Stimulated activated CD8-positive, alpha-beta memory T cell treated with anti-CD3 and anti-CD28 coated beads, Interleukin-4, amount 100 ng/mL, for 48 hours (primary cell): ENCODE results near the gene PTPN12.
"Not testable (repeated sequence)": the region's sequence is repeated elsewhere in the genome, so short reads cannot be mapped to it uniquely, and the experiment has no call there.

Experiments
- DNase-seq: peaks from one replicate; pipeline ENCODE4 v3.0.0-alpha.2; 2020

PTPN12 gene

DNA sequence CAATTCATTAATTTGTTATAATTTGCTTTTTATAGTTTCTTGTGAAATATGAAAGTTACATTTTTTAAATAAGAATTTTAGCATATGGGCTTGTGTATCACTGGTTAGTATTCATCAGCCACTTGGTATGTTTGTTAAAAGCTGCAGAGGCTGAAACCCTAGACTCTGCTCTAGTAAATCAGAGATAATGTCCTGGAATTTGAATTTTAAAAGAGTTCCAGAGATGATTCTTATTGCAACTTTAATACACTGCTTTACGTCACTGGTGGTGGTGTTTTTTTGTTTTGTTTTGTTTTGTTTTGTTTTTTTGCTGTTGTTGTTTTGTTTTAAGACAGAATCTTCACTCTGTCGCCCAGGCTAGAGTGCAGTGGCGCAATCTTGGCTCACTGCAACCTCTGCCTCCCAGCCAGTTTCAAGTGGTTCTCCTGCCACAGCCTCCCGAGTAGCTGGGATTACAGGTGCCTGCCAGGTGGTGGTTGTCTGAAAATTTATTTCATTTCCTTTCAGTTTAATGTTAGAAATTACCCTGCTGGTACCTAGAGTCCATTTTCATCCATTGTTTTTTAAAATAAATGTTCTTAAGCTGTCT lies 43.8 kb downstream of the PTPN12 start:
- DNase-seq: no peak

DNA sequence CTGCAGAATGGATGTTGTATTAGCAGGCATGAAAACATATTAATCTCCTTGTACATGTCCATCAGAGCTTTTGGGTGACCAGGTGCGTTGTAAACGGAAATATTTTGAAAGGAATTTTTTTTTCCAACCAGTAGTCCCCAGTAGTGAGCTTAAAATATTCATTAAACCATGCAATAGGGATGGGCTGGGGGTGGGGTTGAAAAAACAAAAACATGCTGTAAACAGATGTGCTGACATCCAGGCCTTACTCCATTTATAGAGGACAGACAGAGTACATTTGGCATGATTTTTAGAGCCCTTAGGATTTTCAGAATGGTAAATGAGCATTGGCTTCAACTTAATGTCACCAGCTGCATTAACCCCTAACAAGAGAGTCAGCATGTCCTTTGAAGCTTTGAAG lies 50.2 kb downstream of the PTPN12 start:
- DNase-seq: no peak

DNA sequence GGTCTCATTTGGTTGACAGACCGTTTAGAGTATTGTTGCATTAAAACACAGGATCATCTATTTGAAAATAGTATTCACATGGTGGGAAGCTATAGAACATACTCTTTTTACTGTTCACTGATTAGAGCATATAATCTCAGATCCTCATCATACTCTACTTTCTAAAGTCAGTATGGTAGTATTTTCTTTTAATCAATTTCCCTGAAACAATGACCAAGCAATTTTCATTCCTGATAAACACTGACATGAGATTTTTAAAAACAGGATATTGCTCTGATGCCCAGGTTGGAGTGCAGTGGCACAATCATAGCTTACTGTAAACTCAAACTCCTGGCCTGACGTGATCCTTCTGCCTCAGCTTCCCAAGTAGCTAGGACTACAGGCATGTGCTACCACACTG lies 63.9 kb downstream of the PTPN12 start:
- DNase-seq: no peak

DNA sequence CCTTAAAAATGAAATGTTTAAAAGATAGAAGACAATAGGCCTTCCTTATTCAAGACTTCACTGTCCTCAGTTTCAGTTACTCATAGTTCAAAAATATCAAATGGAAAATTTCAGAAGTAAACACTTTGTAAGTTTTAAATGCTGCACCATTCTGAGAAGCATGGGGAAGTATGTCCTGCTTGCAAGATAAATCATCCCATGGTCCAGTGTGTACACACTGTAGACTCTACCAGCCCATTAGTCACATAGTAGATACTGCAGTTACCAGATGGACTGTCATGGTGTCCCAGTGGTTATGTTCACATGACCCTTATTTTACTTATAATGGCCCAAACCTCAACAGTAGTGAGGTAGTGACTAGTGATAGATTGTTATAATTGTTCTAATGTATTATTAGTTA lies 69.5 kb downstream of the PTPN12 start:
- DNase-seq: no peak

DNA sequence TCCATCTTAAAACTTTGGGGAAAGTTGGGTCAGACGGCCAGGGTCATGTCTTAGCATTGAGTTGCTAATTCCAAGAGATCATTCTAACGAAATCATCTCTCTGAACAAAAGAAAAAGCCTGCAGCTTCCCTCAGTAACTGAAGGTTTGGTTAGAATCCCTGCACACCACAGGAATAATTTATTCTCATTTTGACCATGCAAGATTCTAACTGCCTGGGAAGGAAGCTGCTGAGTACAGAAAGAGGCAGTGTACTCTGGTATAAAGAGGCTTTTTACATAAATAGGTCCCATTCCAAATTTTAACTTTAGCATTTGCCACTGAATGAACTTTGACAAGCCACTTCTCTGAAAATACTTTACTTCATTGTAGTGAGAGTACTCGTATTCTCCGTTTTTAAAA lies 82.2 kb downstream of the PTPN12 start:
- no peak for DNase-seq

DNA sequence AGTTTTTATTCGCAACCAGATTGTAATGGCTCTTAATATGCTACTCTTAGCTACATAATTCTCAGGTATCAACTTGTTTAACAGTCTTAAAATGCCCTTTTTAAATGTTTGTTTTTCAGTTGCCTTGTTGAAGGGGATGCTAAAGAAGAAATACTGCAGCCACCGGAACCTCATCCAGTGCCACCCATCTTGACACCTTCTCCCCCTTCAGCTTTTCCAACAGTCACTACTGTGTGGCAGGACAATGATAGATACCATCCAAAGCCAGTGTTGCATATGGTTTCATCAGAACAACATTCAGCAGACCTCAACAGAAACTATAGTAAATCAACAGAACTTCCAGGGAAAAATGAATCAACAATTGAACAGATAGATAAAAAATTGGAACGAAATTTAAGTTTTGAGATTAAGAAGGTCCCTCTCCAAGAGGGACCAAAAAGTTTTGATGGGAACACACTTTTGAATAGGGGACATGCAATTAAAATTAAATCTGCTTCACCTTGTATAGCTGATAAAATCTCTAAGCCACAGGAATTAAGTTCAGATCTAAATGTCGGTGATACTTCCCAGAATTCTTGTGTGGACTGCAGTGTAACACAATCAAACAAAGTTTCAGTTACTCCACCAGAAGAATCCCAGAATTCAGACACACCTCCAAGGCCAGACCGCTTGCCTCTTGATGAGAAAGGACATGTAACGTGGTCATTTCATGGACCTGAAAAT lies 89.7 kb downstream of the PTPN12 start:
- DNase-seq: no peak

DNA sequence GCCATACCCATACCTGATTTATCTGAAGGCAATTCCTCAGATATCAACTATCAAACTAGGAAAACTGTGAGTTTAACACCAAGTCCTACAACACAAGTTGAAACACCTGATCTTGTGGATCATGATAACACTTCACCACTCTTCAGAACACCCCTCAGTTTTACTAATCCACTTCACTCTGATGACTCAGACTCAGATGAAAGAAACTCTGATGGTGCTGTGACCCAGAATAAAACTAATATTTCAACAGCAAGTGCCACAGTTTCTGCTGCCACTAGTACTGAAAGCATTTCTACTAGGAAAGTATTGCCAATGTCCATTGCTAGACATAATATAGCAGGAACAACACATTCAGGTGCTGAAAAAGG lies 90.2 kb downstream of the PTPN12 start:
- no peak for DNase-seq

DNA sequence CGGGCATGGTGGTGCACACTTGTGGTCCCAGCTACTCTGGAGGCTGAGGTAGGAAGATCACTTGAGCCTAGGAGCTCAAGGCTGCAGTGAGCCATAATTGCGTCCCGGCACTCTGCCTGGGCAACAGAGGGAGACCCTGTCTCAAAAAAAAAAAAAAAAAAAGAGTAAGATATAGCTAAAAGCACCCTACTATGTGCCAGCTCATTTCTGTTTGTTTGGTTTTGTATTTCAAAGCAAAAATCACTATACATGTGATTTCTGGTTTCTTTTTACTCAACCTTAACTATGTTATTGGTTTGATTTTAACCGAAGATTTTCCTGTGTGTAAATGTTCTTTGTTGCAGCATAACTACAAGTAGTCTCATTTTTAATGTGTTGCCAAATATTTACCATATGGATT lies 92.7 kb downstream of the PTPN12 start:
- no peak for DNase-seq

DNA sequence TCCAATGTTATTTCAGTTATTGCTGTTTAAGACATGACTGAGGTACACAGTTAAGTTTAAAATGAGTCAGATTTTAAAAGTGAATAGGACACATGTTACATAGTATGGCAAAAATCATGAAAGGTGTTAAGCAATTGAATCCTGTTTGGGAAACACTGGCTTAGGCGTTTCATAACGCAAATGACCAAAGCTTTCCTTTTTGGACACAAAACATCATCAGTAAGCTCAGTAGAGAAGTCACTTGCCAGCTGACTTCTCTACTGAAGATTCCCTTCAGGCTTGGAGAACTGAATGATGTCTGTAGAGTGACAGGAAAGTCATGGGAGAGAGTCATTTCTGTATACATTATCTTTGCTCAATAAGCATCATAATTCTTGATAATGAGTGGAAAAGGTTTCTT lies 94.7 kb downstream of the PTPN12 start:
- no peak for DNase-seq

DNA sequence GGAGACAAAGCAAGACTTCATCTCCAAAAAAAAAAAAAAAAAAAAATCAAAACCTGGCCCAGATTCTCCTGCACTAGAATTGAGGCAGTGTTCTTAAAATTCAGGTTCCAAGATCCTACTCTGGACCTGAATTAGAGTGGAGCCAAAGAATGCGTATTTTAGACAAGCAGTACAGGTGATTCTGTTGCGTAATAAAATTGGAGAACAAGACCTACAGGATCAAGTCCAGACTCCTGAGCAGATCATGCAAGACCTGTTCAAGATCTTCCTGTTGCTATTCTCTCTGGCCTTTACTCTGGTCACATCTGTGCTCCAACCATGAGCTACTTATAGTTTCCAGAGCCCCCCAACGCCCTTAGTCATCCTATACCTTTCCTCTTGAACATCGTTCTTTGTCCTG lies 107.7 kb downstream of the PTPN12 start:
- DNase-seq: no peak

DNA sequence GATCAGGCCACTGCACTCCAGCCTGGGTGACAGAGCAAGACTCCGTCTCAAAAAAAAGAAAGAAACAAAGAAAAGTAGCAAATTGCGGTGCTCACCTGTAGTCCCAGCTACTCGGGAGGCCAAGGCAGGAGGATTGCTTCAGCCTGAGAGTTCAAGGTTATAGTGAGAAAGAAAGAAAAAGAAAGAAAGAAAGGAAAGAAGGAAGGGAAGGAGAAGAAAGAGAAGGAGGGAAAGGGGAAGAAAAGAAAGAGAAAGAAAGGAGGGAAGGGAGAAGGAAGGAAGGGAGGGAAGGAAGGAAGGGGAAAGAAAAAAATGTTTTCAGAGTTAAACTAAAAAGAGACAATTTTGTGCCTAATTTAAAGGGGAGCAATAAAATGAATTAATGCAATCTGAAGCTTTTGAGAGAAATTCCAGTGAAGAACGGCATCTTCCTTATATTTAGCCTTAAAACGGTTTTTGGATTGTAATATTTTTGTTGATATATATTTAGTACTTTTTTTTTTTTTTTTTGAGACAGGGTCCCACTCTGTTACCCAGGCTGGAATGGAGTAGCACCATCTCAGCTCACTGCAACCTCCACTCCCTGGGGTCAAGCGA lies 111.7 kb downstream of the PTPN12 start:
- no peak for DNase-seq

DNA sequence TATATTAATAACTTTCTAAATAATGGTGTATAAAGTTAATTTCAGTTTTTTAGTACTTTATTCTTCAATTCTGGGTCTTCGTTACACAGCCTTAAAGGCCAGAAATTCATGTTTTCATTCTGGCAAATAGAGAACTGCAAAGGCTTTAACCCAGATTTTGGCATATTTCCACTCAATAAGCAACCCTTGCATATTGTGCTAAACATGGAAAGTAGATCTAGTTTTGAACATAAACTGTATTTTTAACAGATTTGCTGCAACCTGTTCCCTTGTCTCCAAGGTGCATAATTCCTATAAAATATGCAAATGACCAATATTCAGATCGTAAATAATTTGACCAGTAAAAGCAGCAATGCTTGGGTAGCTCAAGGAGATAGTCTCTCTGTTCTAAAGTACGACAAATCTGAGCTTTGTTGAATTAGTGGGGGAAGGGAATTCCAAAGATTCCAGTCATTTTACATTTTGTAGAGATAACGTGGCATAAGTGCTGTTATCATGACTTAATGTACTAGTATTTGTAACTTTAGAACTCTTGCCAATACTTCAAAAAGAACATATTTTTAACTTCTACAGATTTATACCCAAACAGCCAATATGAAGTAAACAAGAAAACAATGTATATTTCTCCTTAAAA lies 112.7 kb downstream of the PTPN12 start:
- no peak for DNase-seq

DNA sequence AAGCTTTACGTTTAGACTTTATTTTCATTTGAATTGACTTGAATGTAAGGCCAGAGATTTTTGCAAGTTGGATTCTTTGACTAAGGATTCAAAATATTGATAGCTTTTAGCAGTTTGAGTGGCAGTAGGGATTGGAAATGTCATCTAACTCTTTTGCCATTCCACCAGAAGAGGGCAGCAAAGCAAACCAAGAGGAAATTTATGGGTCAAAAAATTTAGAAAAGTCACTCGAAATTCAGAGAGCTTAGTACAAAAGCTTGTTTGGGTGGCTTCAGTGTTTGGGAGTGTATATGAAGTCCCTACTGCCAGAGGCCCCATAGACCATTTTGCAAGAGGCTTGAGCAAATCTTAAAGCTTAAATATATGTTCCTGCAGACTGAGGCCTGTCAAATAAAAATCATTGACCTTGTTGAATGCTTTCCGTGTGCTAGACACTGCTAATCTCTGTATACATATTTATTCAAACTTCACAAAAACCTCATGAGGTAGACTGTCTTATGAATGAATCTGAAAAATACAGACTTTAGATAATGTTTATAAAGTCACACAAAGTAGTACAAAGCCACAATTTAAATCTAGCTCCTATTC lies 114.6 kb downstream of the PTPN12 start:
- DNase-seq: peak; percentile 34

DNA sequence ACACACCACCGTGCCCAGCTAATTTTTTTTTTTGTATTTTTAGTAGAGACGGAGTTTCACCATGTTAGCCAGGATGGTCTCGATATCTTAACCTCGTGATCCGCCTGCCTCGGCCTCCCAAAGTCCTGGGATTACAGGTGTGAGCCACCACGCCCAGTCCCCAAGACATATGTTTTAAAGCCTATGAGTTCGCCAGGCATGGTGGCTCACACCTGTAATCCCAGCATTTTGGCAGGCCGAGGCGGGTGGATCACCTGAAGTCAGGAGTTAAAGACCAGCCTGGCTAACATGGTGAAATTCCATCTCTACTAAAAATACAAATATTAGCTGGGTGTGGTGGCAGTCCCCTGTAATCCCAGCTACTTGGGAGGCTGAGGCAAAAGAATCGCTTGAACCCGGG lies 115.7 kb downstream of the PTPN12 start:
- not testable (repeated sequence) for DNase-seq

DNA sequence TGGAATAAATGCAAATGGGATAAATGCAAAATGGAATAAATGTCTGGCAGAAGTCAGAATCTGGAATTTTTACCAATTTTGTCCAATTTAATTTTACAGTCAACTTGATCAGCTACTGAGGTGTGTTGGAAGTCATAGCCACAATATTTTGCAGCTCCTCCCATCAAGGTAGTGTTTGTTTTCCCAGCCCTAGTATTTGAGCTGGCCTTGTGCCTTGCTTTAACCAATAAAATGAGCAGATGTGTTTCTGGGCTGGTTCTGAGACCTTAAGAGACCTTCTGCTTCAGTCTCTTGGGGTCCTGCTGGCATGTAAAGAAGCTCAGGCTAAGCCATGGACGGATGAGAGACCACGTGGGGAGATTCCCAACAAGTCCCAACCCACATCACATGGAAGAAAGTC lies 116.5 kb downstream of the PTPN12 start:
- DNase-seq: no peak

DNA sequence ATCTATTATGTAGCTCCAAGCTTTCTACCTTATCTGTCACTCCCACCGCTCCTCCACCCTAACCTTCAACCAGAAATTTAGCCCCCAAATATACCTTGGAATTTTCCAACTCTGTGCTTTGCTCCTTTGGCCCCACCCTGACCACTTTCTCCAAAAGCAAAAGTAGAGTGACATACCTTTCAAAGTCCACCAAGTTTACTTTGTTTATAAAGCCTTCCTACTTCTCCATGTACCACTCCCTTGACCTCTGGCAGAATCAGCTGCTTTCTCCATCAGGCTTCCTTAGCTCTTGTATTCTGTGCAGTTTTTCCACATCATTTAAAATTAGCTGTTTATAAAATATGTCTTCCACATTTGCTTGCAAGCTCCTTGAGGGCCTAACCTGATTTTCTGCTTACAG lies 118.3 kb downstream of the PTPN12 start:
- DNase-seq: no peak

DNA sequence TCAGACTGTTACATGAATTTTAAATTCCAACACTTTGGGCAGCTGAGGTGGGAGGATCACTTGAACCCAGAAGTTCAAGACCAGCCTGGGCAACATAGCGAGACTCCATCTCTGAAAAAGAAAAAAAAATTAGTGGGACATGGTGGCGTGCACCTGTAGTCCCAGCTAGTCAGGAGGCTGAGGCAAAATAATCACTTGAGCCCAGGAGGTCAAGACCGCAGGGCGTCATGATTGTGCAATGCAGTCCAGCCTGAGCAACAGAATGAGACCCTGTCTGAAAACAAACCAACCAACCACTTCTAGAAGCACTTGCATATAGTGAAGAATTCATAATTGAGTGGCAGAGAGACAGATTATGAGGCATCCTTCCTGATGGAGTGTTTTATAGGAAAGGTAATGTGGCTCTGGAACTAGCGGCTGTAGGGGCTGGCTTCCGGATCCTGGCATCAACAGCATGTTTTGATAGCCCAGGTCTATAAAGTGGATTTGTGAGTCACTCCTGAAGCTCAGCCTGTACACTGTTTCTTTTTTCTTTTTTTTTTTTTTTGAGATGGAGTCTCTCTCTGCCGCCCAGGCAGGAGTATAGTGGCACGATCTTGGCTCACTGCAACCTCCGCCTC lies 118.9 kb downstream of the PTPN12 start:
- DNase-seq: no peak

DNA sequence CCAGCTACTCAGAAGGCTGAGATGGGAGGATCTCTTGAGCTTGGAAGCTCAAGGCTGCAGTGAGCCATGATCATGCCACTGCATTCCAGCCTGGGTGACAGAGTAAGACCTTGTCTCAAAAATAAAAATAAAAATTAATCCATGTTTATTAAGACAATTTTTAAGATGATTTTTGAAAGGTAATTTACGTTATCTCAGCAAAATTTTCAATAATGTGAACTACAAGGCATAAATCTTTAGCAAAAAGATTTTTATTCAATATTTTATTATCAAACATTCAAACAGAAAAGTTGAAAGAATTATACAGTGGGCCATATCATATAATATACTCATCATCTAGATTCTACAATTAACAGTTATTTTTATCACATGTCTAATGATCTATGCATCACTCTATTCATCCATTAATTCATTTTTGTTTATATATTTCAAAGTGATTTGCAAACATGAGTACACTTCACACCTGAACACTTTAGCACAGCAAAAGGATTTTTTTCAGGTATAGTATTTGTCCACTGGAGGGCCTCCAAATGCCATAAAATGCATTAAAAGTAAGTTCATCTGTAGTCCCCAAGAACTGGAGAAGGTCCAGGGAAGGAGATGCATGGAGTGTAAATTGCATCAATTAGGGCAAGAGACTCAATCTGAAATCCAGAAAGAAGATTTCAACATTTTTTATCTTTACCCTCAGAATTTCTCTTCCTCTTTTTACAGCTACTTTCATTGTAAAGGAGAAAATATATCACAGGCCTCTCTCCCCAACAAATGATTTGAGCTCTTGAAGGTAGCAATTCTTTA lies 120.5 kb downstream of the PTPN12 start:
- no peak for DNase-seq

DNA sequence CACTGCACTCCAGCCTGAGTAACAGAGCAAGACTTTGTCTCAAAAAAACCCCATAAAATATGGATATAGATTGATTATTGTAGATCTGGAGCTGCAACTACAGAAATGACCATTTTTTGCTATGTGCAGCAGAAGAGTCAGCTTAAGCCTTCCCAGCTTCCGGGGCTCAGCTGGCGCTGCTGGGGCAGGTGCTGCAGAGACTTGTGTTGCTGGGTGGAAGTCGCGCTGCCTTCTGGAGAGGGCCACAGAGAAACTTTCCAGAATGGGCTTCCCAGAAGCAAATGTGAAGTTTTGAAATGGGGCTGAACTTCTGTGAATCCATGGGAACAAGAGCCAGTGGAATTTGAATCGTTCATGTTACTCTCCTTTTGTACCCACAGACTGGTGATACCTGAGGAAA lies 121.8 kb downstream of the PTPN12 start:
- no peak for DNase-seq

DNA sequence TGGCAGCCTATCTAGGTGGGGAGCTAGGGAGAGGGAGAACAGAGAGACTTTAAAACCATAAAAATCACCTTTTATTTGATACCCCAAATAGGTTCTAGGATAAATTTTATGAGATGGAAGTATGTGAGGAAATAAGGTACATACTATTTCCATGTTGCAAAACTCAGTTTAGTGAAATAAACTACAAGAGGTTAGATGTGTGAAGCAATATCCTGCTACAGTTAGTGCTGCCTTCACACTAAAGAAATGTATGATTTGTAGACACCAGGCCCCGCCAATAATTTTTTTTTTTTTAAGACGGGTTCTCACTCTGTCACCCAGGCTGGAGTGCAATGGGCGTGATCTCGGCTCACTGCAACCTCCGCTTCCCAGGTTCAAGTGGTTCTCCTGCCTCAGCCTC lies 124.7 kb downstream of the PTPN12 start:
- DNase-seq: no peak

DNA sequence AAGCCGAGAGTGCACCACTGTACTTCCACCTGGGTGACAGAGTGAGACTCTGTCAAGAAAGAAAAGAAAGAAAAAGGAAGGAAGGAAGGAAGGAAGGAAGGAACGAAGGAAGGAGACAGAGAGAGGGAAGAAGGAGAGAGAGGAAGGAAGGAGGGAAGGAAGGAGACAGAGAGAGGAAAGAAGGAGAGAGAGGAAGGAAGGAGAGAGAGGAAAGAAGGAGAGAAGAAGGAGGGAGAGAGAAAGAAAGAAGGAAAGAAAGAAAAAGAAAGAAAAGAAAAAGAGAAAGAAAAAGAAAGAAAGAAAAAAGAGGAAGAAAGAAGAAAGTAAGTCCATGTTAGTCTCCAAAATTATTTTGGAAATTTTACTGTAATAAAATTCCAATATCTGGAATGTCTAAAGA lies 125.8 kb downstream of the PTPN12 start:
- DNase-seq: no peak

DNA sequence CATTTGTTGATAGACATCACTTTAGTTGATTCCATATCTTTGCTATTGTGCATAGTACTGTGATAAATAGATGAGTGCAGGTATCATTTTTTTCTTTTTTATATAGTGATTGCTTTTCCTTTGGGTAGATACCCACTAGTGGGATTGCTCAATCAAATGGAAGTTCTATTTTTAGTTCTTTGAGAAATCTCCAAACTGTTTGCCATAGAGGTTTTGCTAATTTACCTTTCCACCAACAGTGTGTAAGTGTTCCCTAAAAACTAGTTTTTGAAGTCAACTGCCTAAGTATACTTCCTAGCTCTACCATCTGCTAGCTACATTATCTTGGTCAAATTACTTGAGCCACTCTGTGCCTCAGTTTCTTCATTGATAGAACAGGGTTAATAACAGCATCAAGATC lies 127.6 kb downstream of the PTPN12 start:
- no peak for DNase-seq

DNA sequence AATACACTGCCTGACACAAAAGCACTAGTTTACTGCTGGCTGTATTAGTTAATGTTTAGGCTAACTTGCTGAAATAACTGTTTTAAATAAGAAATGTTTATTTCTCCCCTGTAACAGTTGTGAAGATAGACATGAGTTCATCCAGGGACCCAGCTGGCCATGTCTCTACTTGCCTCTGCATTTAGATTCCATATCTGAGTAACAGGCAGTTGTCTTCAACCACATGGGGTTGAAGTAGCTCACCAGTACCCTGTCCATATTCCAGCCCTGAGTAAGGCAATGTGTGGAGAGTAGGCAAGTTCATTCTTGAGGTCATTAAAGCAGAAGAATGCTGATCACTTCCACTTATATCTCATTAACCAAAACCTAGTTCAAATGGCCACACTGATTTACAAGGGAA lies 128.1 kb downstream of the PTPN12 start:
- no peak for DNase-seq
